Natural killer cell (primary cell): ENCODE data around the gene MCF2L. TPM values are rescaled to one million over a fixed set of nuclear protein-coding genes. Genes with fewer than 3 reads are reported as not detected.

Experiments
- ATAC-seq, 3 donors: fragments of 150-1000 bp in 2 of 3; fragments of 200-7000 bp in 1 of 3; cut with Tn5 transposase; 1 replicate in 1 of 3; 2 replicates in 2 of 3; pipeline ENCODE4 v1.10.0; 2021; ENCODE audit warnings: mild to moderate bottlenecking in 2 of 3, moderate library complexity in 2 of 3
- DNase-seq, 2 donors: peaks; one replicate each; pipeline versions ENCODE4 v3.0.0 to v3.0.0-alpha.2; 2013 to 2021; ENCODE audit warnings: mixed read lengths in 1 of 2
- H3K27ac ChIP-seq: one replicate; pipeline ENCODE4 v1.5.1; 2013; ENCODE audit warnings: mild to moderate bottlenecking, low read length
- H3K27me3 ChIP-seq: one replicate; pipeline ENCODE4 v1.6.1; 2013; ENCODE audit warnings: low read length; ENCODE audit not compliant: control insufficient read depth, insufficient read depth
- H3K36me3 ChIP-seq: one replicate; pipeline ENCODE4 v1.6.1; 2013; ENCODE audit warnings: low read length; ENCODE audit not compliant: control insufficient read depth, insufficient read depth
- H3K4me1 ChIP-seq: one replicate; pipeline ENCODE4 v1.6.1; 2013; ENCODE audit warnings: low read length; ENCODE audit not compliant: control insufficient read depth, insufficient read depth
- H3K4me3 ChIP-seq: one replicate; pipeline ENCODE4 v1.5.1; 2013; ENCODE audit warnings: low read length
- H3K9me3 ChIP-seq: one replicate; pipeline ENCODE4 v1.6.1; 2013; ENCODE audit warnings: low read length; ENCODE audit not compliant: control insufficient read depth, insufficient read depth
- H3K27ac Mint-ChIP-seq, 2 donors: one replicate each; pipeline ENCODE4 v1.8.0; 2022; ENCODE audit warnings: mild to moderate bottlenecking in 2 of 2, mixed read lengths in 2 of 2, moderate library complexity in 1 of 2
- H3K27me3 Mint-ChIP-seq, 2 donors: one replicate each; pipeline ENCODE4 v1.8.0; 2022; ENCODE audit warnings: low read depth in 2 of 2, mixed read lengths in 2 of 2
- H3K36me3 Mint-ChIP-seq: one replicate; pipeline ENCODE4 v1.8.0; 2022; ENCODE audit warnings: mixed read lengths
- H3K4me1 Mint-ChIP-seq, 2 donors: one replicate each; pipeline ENCODE4 v1.8.0; 2022; ENCODE audit warnings: mixed read lengths in 2 of 2
- H3K4me3 Mint-ChIP-seq: one replicate; pipeline ENCODE4 v1.8.0; 2022; ENCODE audit warnings: mild to moderate bottlenecking, moderate library complexity, mixed read lengths
- H3K9me3 Mint-ChIP-seq, 2 donors: one replicate each; pipeline ENCODE4 v1.8.0; 2022; ENCODE audit warnings: mixed read lengths in 2 of 2
- WGBS: methylation state at CpG from one replicate; pipeline ENCODE4 v1.1.7; 2013; ENCODE audit warnings: missing lambda C conversion rate; ENCODE audit not compliant: insufficient coverage; 5-methylcytosine and 5-hydroxymethylcytosine counted together
- intact Hi-C: fragments of 100-400 bp; cut with micrococcal nuclease; formaldehyde crosslinking; loops from one replicate; pipeline ENCODE4 v1.14.2; 2022
- total RNA-seq, 4 donors: library from RNA; stranded (reverse); fragments of 120-200 nt in 1 of 4; gene quantifications; one replicate each; pipeline versions ENCODE4 v1.2.3 to v1.2.4, GENCODE V29; 2013 to 2022
- TF ChIP-seq, protein P1 (sequence below): fragments of 200-600 bp; IDR thresholded peaks from one replicate; pipeline ENCODE4 v1.8.0; 2022; ENCODE audit warnings: antibody characterized with exemption

The MCF2L gene
- total RNA-seq, 3 donors from 2014 or later (not counting 1 experiment from before 2014, with no cell fraction given) = 1.7 to 3.0 (median 3.0) TPM

DNA sequence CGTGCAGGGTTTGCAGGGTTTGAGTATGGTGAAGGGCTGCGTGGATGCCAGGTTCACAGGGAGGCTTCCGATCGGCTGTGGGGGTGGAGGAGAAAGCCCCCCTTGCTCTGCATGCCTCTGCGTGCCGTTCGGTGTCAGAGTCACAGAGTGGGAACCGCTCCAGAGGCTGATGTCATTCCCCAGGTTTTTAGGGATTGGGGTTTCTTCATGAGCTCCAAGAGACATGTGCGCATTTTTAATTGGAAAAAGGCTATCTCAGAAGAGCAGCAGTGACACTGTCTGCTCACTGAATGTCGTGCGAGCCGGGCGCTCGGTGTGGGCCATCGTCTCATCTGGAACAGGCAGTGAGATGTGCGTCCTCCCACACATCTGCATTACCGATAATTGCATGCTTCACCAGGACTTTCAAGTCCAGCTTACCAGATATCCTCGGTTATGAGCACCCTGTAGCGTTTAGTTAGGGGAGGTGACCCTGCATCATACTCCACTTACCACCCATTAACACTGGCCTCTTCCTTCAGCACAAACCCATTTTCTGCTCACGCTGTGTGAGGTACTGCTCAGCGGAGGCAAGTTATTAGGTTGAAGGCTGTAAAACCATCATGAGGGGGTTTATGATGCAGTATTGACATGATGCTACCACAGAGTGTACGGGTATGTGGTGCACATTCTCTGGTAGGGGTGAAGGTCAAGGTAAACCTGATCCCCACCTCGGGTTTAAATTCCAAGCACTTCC lies 1.7 kb downstream of the MCF2L start:
- H3K27ac ChIP-seq = no peak overlapping the region
- H3K4me3 Mint-ChIP-seq = peak overlapping the region; percentile 92
- TF ChIP-seq, protein P1, sequence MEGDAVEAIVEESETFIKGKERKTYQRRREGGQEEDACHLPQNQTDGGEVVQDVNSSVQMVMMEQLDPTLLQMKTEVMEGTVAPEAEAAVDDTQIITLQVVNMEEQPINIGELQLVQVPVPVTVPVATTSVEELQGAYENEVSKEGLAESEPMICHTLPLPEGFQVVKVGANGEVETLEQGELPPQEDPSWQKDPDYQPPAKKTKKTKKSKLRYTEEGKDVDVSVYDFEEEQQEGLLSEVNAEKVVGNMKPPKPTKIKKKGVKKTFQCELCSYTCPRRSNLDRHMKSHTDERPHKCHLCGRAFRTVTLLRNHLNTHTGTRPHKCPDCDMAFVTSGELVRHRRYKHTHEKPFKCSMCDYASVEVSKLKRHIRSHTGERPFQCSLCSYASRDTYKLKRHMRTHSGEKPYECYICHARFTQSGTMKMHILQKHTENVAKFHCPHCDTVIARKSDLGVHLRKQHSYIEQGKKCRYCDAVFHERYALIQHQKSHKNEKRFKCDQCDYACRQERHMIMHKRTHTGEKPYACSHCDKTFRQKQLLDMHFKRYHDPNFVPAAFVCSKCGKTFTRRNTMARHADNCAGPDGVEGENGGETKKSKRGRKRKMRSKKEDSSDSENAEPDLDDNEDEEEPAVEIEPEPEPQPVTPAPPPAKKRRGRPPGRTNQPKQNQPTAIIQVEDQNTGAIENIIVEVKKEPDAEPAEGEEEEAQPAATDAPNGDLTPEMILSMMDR = no peak
- ATAC-seq (no peak), DNase-seq (no peak)
- peaks cover 0 to 7% of the 10 kb centered on the region in 2 donors for H3K9me3 Mint-ChIP-seq
- H3K4me1 Mint-ChIP-seq = peaks cover 14 to 19% of the 10 kb centered on the region in 2 donors
- H3K4me1 ChIP-seq = peaks cover 14% of the 10 kb centered on the region
- H3K36me3 ChIP-seq = no peaks in the 10 kb centered on the region
- intact Hi-C loops = no loop called here
- no peaks in the 10 kb centered on the region for H3K36me3 Mint-ChIP-seq
- WGBS = 97% methylated on average over 23 of the region's 23 CpGs
- H3K9me3 ChIP-seq = no peaks in the 10 kb centered on the region
- no peak overlapping the region for H3K27ac Mint-ChIP-seq
- peaks cover 24 to 31% of the 10 kb centered on the region in 2 donors for H3K27me3 Mint-ChIP-seq
- H3K27me3 ChIP-seq = peaks cover 8% of the 10 kb centered on the region
- no peak overlapping the region for H3K4me3 ChIP-seq

- Histone ChIP-seq H3K4me3 (no peak overlapping the region), H3K36me3 (no peaks in the 10 kb centered on the region), H3K9me3 (no peaks in the 10 kb centered on the region), H3K27me3 (peaks cover 8% of the 10 kb centered on the region), H3K4me1 (peaks cover 14% of the 10 kb centered on the region), H3K27ac (no peak overlapping the region)
- intact Hi-C loops = no loop called here
- Mint-ChIP-seq H3K4me1 (peaks cover 14 to 18% of the 10 kb centered on the region in 2 donors), H3K4me3 (no peak overlapping the region), H3K36me3 (no peaks in the 10 kb centered on the region), H3K27ac (no peak overlapping the region), H3K27me3 (peaks cover 24 to 31% of the 10 kb centered on the region in 2 donors), H3K9me3 (peaks cover 0 to 7% of the 10 kb centered on the region in 2 donors)
- 93% methylated on average over 6 of the region's 6 CpGs for WGBS
- ATAC-seq = no peak
- DNase-seq = no peak
- TF ChIP-seq, protein P1 = no peak
Observed at GRCh38 chr13:112971288-112971643, 2.3 kb downstream of the MCF2L start.

DNA sequence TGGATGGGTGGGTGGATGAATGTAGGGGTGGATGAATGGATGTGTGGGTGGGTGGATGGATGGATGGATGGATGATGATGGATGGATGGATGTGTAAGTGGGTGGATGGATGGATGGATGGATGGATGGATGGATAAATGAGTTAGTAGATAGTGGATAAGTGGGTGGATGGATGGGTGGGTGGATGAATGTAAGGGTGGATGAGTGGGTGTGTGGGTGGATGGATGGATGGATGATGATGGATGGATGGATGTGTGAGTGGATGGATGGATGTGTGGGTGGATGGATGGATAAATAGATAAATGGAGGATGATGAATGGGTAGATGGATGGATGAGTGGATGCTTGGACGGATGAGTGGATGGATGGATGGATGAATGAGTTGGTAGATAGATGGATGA lies 3.2 kb downstream of the MCF2L start:
- no peak for ATAC-seq

More for the DNA sequence above, 3.2 kb downstream of the MCF2L start:
- no peaks in the 10 kb centered on the region for H3K9me3 ChIP-seq
- H3K36me3 Mint-ChIP-seq = no peaks in the 10 kb centered on the region
- H3K4me3 Mint-ChIP-seq = no peak overlapping the region
- H3K9me3 Mint-ChIP-seq = peaks cover 0 to 7% of the 10 kb centered on the region in 2 donors
- intact Hi-C loops = no loop called here
- no peaks in the 10 kb centered on the region for H3K36me3 ChIP-seq
- H3K27ac Mint-ChIP-seq = no peak overlapping the region
- H3K27ac ChIP-seq = no peak overlapping the region
- H3K4me1 ChIP-seq = peaks cover 14% of the 10 kb centered on the region
- TF ChIP-seq, protein P1 = no peak
- H3K4me3 ChIP-seq = no peak overlapping the region
- H3K27me3 Mint-ChIP-seq = peaks cover 21 to 31% of the 10 kb centered on the region in 2 donors
- peaks cover 8% of the 10 kb centered on the region for H3K27me3 ChIP-seq
- no peak for DNase-seq
- H3K4me1 Mint-ChIP-seq = peaks cover 11 to 14% of the 10 kb centered on the region in 2 donors
- 88% methylated on average over 1 of the region's 1 CpG for WGBS
